ENCODE data around the gene CALHM2. TPM values are rescaled to one million over a fixed set of nuclear protein-coding genes. Genes with fewer than 3 reads are reported as not detected.

CALHM2 gene
- total RNA-seq, 1 donor from 2014 or later = 94.3 TPM

DNA sequence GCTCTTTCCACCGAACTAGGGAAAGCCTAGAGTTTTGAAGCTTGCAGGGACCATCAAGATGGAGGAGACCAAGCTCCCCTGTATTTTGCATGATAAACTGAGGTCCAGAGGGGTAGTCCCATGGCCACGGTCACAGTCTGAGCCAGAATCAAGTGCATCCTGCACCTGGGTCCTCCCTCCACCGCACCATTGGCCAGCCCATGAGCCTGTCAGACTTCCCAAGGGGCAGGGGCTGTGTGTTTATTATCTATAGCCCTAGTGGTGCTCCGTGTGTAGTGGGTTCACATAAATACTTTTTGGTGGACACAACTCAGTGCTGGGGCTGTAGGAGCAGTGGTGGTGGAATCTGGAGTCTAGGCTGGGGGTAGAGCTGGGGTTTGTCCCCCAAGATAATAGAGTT lies 23.3 kb upstream of the CALHM2 start:
- no peak overlapping the region for H3K27ac ChIP-seq
- TF ChIP-seq POLR2AphosphoS5 (IDR thresholded peaks at IDR 0.05; ENCODE audit: insufficient read depth in 1 of 2, low read depth in 1 of 2) (no peak), POLR2A (IDR thresholded peaks at IDR 0.05) (no peak)
- TF ChIP-seq, protein P1, sequence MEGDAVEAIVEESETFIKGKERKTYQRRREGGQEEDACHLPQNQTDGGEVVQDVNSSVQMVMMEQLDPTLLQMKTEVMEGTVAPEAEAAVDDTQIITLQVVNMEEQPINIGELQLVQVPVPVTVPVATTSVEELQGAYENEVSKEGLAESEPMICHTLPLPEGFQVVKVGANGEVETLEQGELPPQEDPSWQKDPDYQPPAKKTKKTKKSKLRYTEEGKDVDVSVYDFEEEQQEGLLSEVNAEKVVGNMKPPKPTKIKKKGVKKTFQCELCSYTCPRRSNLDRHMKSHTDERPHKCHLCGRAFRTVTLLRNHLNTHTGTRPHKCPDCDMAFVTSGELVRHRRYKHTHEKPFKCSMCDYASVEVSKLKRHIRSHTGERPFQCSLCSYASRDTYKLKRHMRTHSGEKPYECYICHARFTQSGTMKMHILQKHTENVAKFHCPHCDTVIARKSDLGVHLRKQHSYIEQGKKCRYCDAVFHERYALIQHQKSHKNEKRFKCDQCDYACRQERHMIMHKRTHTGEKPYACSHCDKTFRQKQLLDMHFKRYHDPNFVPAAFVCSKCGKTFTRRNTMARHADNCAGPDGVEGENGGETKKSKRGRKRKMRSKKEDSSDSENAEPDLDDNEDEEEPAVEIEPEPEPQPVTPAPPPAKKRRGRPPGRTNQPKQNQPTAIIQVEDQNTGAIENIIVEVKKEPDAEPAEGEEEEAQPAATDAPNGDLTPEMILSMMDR (IDR thresholded peaks at IDR 0.05) = no peak
- no peak for DNase-seq (ENCODE audit: extremely low spot score in 2 of 2)
- no peaks in the 10 kb centered on the region for H3K9me3 ChIP-seq
- no peaks in the 10 kb centered on the region for H3K27me3 ChIP-seq
- no peak overlapping the region for H3K4me3 ChIP-seq
- peaks cover 19% of the 10 kb centered on the region for H3K4me1 ChIP-seq
- no peaks in the 10 kb centered on the region for H3K36me3 ChIP-seq
- intact Hi-C loops (cut with DNase I) = no loop called here

DNA sequence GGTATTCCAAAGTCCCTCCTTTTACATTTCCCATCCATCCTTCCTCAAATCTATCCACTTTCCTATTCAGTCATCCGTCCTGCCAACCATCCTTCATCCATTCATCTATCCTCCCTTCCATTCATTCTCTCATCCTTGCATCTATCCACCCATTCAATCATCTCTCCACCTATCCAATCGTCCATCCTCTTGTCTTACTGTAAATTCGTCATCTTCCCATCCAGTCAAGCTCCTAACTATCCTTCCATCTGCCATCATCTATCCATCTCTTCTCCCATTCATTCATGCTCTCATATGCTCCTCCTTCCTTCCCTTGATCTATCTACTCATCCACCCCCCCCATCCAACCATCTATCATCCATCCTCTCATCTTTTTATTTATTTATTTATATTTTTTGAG lies 21.9 kb upstream of the CALHM2 start:
- intact Hi-C loops (cut with DNase I) = no loop called here
- TF ChIP-seq POLR2A (IDR thresholded peaks at IDR 0.05) = no peak
- TF ChIP-seq, protein P1 (IDR thresholded peaks at IDR 0.05) = no peak
- TF ChIP-seq POLR2AphosphoS5 (IDR thresholded peaks at IDR 0.05; ENCODE audit: insufficient read depth in 1 of 2, low read depth in 1 of 2) = no peak
- H3K9me3 ChIP-seq = no peaks in the 10 kb centered on the region

DNA sequence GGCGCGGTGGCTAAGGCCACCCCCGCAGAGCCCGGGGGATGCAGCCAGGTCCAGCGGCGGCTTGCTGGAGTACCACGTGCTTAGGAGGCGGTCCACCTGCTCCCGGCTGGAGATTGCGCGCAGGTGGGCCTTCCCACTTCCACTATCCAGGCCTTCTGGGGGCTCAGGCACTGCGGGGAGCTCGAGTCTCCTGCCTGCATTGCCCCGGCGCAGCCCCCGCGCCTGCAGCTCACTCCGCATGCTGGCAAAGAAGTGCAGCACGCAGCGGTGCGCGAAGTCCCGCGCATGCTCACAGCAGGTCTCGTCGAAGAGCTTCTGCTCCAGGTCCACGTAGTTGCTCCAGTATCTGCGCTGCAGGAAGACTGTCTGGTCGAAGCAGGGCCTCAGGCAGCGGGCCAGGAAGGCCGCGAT lies 21.1 kb upstream of the CALHM2 start:
- Histone ChIP-seq H3K27ac (no peak overlapping the region), H3K27me3 (no peaks in the 10 kb centered on the region), H3K36me3 (no peaks in the 10 kb centered on the region), H3K4me3 (no peak overlapping the region), H3K4me1 (peaks cover 19% of the 10 kb centered on the region), H3K9me3 (no peaks in the 10 kb centered on the region)
- no peak for DNase-seq (ENCODE audit: extremely low spot score in 2 of 2)
- intact Hi-C loops (cut with DNase I) = no loop called here
- no peak for TF ChIP-seq POLR2A (IDR thresholded peaks at IDR 0.05)
- TF ChIP-seq, protein P1 (IDR thresholded peaks at IDR 0.05) = no peak
- no peak for TF ChIP-seq POLR2AphosphoS5 (IDR thresholded peaks at IDR 0.05; ENCODE audit: insufficient read depth in 1 of 2, low read depth in 1 of 2)

More for the DNA sequence above, 21.9 kb upstream of the CALHM2 start:
- H3K36me3 ChIP-seq = no peaks in the 10 kb centered on the region
- H3K4me1 ChIP-seq = peaks cover 19% of the 10 kb centered on the region
- H3K27me3 ChIP-seq = no peaks in the 10 kb centered on the region
- no peak for DNase-seq (ENCODE audit: extremely low spot score in 2 of 2)
- no peak overlapping the region for H3K27ac ChIP-seq
- H3K4me3 ChIP-seq = no peak overlapping the region

DNA sequence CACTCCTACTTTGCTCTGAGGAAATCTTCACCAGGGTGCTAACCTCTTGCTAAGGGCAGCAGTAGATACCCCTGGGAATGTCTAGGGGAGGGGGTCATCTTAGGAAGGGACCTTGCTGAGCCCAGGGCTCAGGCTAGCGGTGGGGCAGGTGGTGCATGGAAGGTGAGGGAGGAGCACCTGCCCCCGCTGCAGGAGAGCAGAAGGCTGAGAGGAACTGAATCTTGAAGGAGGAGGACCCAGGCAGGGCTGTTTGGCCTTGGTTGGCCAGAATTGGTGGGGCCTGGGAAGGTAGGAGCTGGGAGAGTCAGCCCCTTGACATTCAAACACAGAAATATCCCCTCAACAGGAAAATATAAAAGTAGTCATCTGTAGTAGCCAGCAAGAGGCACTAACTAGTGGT lies 19.8 kb upstream of the CALHM2 start:
- no peak overlapping the region for H3K4me3 ChIP-seq

More for the DNA sequence above, 19.8 kb upstream of the CALHM2 start:
- Histone ChIP-seq H3K27ac (peak overlapping the region; percentile 64), H3K27me3 (no peaks in the 10 kb centered on the region), H3K9me3 (no peaks in the 10 kb centered on the region), H3K36me3 (no peaks in the 10 kb centered on the region), H3K4me1 (peaks cover 19% of the 10 kb centered on the region)
- intact Hi-C loops (cut with DNase I) = no loop called here
- TF ChIP-seq, protein P1 (IDR thresholded peaks at IDR 0.05) = no peak
- no peak for TF ChIP-seq POLR2AphosphoS5 (IDR thresholded peaks at IDR 0.05; ENCODE audit: insufficient read depth in 1 of 2, low read depth in 1 of 2)
- TF ChIP-seq POLR2A (IDR thresholded peaks at IDR 0.05) = no peak
- no peak for DNase-seq (ENCODE audit: extremely low spot score in 2 of 2)

Measured in vagina (tissue), 2 donors.